ENCODE results near the gene PRDM13.

PRDM13 gene

DNA sequence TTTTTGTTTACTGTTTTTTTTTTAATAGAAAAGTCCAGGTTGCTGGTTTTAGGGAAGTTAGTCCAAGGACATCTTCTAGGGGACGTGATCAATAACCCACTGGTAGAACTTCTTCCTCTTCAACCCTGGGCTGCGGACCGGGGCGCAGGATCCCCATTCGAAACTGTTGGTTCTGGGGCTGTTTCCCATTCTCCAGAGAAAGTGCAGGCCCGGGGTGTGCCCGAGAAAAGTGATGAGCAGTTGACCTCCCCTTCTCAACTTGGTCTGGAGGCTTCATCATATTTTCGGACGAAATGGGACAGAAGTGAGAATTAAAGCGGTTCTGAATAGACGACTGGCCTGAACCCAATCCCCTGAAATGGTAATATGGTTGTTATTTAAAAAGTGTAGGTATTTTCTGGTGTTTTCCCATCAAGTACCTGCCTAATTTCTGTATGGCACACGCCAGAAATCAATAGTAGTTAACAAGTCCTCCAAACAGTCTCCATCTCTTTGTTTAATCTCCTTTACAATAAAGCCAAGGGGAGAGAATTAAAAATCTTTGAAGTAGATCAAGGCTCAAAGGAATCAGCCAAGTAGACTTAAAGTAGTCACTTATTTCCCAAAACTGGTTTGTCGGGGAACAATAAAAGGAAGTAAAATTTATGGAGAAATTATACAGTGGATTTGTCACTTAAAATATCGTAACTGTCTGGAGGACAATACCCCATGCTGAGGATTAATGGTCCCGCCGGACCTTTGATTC, 550 bp upstream of the PRDM13 start:
- H3K4me3 ChIP-seq (ENCODE audit: low read depth, low read length) = no peak overlapping the region
- peaks cover 64% of the 10 kb centered on the region for H3K27me3 ChIP-seq (ENCODE audit: insufficient read depth, low read depth, severe bottlenecking)

DNA sequence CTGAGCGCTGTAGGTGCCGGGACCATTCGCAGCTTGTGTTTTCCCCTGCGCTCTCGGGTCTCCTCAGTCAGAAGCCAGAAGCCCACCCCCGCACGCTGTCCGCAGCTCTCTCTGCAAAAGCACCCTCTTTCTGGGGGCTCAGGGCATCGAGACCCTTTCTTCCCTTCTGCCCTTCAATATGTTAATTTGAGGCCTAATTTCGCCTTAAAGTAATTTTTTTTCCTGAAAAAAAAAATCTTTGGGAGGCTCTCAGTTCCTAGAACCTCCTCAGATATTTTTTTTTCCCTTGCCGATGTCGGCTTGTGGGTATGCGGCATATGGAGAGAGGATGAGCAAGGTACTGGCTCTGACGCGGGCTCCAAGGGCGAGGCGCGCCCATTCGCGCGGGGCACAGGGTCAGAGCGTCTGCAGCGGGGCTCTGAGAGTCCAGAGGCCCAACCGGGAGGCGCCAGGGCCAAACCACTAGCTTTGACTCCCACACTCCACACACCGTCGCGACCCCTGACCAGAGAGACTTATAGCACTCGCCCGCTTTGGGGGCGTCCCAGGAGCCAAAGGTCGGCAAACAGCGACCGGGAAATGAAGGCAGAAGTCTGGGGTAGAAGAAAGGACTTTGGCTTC, 893 bp downstream of the PRDM13 start:
- H3K9me3 ChIP-seq (ENCODE audit: severe bottlenecking) = no peaks in the 10 kb centered on the region
- no peak overlapping the region for H3K27ac ChIP-seq
- H3K36me3 ChIP-seq = no peaks in the 10 kb centered on the region
- no peak for DNase-seq
- TF ChIP-seq, protein P1, sequence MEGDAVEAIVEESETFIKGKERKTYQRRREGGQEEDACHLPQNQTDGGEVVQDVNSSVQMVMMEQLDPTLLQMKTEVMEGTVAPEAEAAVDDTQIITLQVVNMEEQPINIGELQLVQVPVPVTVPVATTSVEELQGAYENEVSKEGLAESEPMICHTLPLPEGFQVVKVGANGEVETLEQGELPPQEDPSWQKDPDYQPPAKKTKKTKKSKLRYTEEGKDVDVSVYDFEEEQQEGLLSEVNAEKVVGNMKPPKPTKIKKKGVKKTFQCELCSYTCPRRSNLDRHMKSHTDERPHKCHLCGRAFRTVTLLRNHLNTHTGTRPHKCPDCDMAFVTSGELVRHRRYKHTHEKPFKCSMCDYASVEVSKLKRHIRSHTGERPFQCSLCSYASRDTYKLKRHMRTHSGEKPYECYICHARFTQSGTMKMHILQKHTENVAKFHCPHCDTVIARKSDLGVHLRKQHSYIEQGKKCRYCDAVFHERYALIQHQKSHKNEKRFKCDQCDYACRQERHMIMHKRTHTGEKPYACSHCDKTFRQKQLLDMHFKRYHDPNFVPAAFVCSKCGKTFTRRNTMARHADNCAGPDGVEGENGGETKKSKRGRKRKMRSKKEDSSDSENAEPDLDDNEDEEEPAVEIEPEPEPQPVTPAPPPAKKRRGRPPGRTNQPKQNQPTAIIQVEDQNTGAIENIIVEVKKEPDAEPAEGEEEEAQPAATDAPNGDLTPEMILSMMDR (IDR thresholded peaks at IDR 0.05; ENCODE audit: low read depth, low read length) = no peak
- H3K27me3 ChIP-seq (ENCODE audit: insufficient read depth, low read depth, severe bottlenecking) = peaks cover 54% of the 10 kb centered on the region
- no peak overlapping the region for H3K4me3 ChIP-seq (ENCODE audit: low read depth, low read length)

More for the DNA sequence above, 550 bp upstream of the PRDM13 start:
- TF ChIP-seq, protein P1 (IDR thresholded peaks at IDR 0.05; ENCODE audit: low read depth, low read length) = no peak
- Histone ChIP-seq H3K36me3 (no peaks in the 10 kb centered on the region), H3K27ac (no peak overlapping the region), H3K9me3 (ENCODE audit: severe bottlenecking) (no peaks in the 10 kb centered on the region)
- DNase-seq = no peak

DNA sequence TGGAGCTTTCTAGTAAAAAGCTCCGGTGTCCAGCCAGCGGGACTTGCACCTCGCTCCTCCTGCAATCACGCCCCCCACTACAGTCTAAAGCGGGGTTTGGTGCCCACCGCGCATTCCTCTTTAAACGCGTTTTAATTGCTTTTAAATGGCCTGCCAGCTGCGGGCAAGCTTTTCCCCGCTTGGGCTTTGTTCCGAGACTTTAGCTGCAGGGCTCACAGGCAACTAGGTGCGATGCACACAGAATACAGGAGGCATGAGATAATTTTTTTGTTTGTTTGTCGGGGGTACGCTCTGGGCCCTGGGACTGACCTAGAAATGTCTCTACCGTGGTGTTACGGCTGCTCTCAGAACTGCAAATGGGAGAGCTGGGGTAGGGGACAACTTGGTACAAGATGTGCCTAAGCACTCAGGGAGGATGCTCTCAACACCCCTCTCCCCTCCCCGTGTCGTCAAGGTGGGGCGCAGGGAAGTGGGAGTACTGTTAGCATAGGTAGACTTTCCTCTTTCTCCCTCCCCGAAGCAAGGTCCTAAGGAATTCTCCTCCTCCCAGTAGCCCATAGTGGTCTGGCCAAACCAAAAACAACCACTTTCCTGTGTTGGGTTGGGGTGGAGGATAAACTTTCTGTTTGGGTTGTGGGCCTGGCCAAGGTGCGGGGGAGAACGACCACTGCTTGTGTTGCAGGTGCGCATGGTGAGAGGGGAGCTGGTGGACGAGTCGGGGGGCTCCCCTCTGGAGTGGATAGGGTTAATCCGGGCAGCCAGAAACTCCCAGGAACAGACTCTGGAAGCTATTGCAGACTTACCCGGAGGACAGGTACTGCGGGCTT, 1.6 kb downstream of the PRDM13 start:
- H3K4me3 ChIP-seq (ENCODE audit: low read depth, low read length) = no peak overlapping the region
- H3K27me3 ChIP-seq (ENCODE audit: insufficient read depth, low read depth, severe bottlenecking) = peaks cover 47% of the 10 kb centered on the region
- no peaks in the 10 kb centered on the region for H3K36me3 ChIP-seq
- DNase-seq = no peak
- TF ChIP-seq, protein P1 (IDR thresholded peaks at IDR 0.05; ENCODE audit: low read depth, low read length) = no peak
- H3K27ac ChIP-seq = no peak overlapping the region
- H3K9me3 ChIP-seq (ENCODE audit: severe bottlenecking) = no peaks in the 10 kb centered on the region

DNA sequence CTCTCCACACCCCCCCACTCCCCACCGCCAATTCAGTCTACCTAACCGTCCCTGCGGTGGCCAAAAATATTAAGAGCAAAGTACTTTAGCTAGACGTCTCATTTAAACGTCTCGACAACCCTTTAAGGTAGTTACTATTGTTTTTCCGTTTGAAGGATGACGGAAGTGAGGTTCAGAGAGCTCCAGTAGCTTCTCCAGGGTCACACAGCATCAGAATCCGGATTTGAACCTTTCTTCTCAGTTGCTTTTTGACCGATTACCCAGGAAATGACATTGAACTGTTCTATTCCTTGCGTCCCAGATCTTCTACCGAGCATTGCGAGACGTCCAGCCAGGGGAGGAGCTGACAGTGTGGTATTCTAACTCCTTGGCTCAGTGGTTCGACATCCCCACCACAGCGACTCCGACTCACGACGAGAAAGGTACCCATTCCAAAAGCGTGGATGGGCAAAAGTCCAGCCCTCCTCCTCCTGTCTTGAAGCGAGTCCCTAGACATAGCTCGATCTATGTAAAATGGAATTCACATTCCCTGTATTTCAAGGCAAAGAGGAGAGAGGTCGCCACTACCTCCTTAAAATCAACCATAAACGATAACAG, 2.4 kb downstream of the PRDM13 start:
- TF ChIP-seq, protein P1 (IDR thresholded peaks at IDR 0.05; ENCODE audit: low read depth, low read length) = no peak
- no peaks in the 10 kb centered on the region for H3K36me3 ChIP-seq
- H3K27me3 ChIP-seq (ENCODE audit: insufficient read depth, low read depth, severe bottlenecking) = peaks cover 45% of the 10 kb centered on the region
- H3K9me3 ChIP-seq (ENCODE audit: severe bottlenecking) = no peaks in the 10 kb centered on the region
- H3K4me3 ChIP-seq (ENCODE audit: low read depth, low read length) = no peak overlapping the region
- DNase-seq = no peak
- H3K27ac ChIP-seq = no peak overlapping the region

DNA sequence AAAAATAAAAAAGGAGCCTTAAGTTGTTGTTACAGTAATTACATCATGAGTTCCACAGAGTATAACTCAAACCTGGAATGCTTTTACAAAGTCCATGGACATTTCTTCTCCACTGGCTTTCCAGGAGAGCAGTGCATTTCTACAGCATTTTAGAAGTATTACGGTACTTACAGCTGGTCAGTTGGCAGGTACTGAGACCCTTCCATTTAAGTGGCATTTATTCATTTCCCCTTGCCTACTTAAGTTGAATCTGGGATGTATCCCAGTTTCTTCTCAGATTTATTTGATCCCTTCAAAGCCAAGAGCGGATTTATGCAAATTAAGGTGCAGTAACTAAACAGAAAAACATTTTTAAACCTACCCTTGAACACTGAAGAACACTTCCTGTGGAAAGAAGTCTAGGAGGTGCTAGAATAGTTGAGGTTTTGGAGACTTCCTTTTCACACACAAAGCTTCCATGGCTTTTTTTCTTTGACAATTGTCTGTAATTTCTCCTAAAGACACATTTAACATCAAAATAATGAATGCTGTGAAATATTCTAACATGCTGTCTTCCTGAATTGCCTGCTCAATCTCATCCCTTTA, 3.4 kb downstream of the PRDM13 start:
- Histone ChIP-seq H3K36me3 (no peaks in the 10 kb centered on the region), H3K27me3 (ENCODE audit: insufficient read depth, low read depth, severe bottlenecking) (peaks cover 34% of the 10 kb centered on the region), H3K4me3 (ENCODE audit: low read depth, low read length) (no peak overlapping the region), H3K9me3 (ENCODE audit: severe bottlenecking) (no peaks in the 10 kb centered on the region), H3K27ac (no peak overlapping the region)
- TF ChIP-seq, protein P1 (IDR thresholded peaks at IDR 0.05; ENCODE audit: low read depth, low read length) = no peak
- DNase-seq = no peak
